DND-41 (cell line): ENCODE results near the gene DDX28.

Experiments used
- EZH2 ChIP-seq: IDR thresholded peaks from 3 replicates; pipeline ENCODE4 v1.6.1; 2012; ENCODE audit warnings: borderline replicate concordance, low read depth, mild to moderate bottlenecking, moderate library complexity, low read length, inconsistent platforms; ENCODE audit not compliant: severe bottlenecking
- TF ChIP-seq, protein P1 (sequence below): IDR thresholded peaks from 2 replicates; pipeline ENCODE4 v1.5.1; 2012; ENCODE audit warnings: borderline replicate concordance, low read length, moderate library complexity, mild to moderate bottlenecking; ENCODE audit not compliant: poor library complexity, severe bottlenecking; ENCODE audit errors: extremely low read depth

DNA sequence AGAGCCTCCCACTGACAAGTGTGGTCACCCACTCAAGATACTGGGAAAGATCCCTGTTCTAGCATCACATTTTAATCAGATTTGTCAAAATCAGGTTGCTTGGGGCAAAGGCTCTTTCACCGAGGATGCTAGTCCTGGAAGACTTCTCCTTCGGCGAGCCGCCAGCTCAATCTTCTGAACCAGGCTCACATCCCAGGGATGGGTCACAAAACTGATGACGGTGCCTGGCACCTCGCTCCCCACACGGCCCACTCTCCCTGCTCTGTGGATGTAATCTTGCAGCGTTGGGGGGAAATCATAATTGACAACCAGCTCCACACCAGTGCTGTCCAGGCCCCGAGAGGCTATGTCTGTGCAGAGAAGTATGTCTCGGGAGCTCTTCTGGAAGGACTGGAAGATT is 1.5 kb downstream of the DDX28 start:
- TF ChIP-seq, protein P1, sequence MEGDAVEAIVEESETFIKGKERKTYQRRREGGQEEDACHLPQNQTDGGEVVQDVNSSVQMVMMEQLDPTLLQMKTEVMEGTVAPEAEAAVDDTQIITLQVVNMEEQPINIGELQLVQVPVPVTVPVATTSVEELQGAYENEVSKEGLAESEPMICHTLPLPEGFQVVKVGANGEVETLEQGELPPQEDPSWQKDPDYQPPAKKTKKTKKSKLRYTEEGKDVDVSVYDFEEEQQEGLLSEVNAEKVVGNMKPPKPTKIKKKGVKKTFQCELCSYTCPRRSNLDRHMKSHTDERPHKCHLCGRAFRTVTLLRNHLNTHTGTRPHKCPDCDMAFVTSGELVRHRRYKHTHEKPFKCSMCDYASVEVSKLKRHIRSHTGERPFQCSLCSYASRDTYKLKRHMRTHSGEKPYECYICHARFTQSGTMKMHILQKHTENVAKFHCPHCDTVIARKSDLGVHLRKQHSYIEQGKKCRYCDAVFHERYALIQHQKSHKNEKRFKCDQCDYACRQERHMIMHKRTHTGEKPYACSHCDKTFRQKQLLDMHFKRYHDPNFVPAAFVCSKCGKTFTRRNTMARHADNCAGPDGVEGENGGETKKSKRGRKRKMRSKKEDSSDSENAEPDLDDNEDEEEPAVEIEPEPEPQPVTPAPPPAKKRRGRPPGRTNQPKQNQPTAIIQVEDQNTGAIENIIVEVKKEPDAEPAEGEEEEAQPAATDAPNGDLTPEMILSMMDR = no peak
- no peak for TF ChIP-seq EZH2
